HCT116 (cell line): ENCODE results near the gene PITPNC1. TPM values are rescaled to one million over a fixed set of nuclear protein-coding genes. Genes with fewer than 3 reads are reported as not detected.
"Not testable (repeated sequence)": the region's sequence is repeated elsewhere in the genome, so short reads cannot be mapped to it uniquely, and the experiment has no call there.

Source experiments
- ATAC-seq: fragments of 200-7000 bp; cut with Tn5 transposase; 2 replicates; pipeline ENCODE4 v1.9.1; 2020; ENCODE audit warnings: mild to moderate bottlenecking, moderate library complexity
- BruUV-seq: library from RNA; stranded (reverse); fragments of 400-500 nt; replicated peaks from 2 replicates; lab custom pipeline; 2021; lab: Mats Ljungman, UMichigan
- CTCF ChIA-PET: fragments of 300-600 bp; sonication (Branson Sonifier 250); formaldehyde crosslinking; loops from one replicate; lab custom pipeline; 2021; ENCODE audit warnings: antibody characterized with exemption; lab: Charles Lee
- POLR2A ChIA-PET: fragments of 300-600, 350-600 bp; sonication (Branson Sonifier 250); formaldehyde crosslinking; loops from one replicate; lab custom pipeline; 2021; ENCODE audit warnings: antibody characterized with exemption; lab: Charles Lee
- RAD21 ChIA-PET, 2 experiments: fragments of 300-600 bp; sonication (Branson Sonifier 250); formaldehyde crosslinking; loops; one replicate each; lab custom pipeline; 2023; ENCODE audit warnings: low total read pairs in 2 of 2; ENCODE audit not compliant: uncharacterized antibody in 2 of 2, unreplicated experiment in 2 of 2, low non-redundant PET in 1 of 2; lab: Charles Lee
- DNase-seq: peaks from one replicate; pipeline ENCODE4 v3.0.0-alpha.2; 2010; ENCODE audit warnings: low read depth, low spot score
- H2AFZ ChIP-seq: fragments of 200-600 bp; shearing (Covaris generic), sonication (generic); 2 replicates; pipeline ENCODE4 v1.6.1; 2017; ENCODE audit warnings: low read depth, mixed run types, mixed read lengths, antibody characterized with exemption, low read length; ENCODE audit not compliant: poor library complexity, severe bottlenecking
- H3K27ac ChIP-seq: 2 replicates; pipeline ENCODE4 v1.5.1; 2012; ENCODE audit warnings: low read depth, low read length
- H3K27me3 ChIP-seq: fragments of 200-600 bp; sonication (generic); 2 replicates; pipeline ENCODE4 v1.6.1; 2016; ENCODE audit warnings: mixed run types, low read length, mixed read lengths; ENCODE audit not compliant: insufficient read depth
- H3K36me3 ChIP-seq, 2 experiments: fragments of 200-500 bp in 1 of 2; fragments of 200-600 bp in 1 of 2; sonication (Bioruptor generic) in 1 of 2; sonication (generic) in 1 of 2; 2 replicates each; pipeline versions ENCODE4 v1.5.1 to v1.6.1; 2014 to 2016; ENCODE audit warnings: low read length in 2 of 2, inconsistent platforms in 1 of 2, mixed read lengths in 1 of 2, mixed run types in 1 of 2; ENCODE audit not compliant: insufficient read depth in 2 of 2, control insufficient read depth in 1 of 2
- H3K4me1 ChIP-seq, 2 experiments: fragments of 200-600 bp in 1 of 2; sonication (generic) in 1 of 2; 2 replicates each; pipeline versions ENCODE4 v1.5.1 to v1.6.1; 2012 to 2017; ENCODE audit warnings: low read length in 2 of 2, inconsistent platforms in 1 of 2, mild to moderate bottlenecking in 1 of 2, mixed read lengths in 1 of 2, mixed run types in 1 of 2, moderate library complexity in 1 of 2; ENCODE audit not compliant: insufficient read depth in 2 of 2, control insufficient read depth in 1 of 2
- H3K4me2 ChIP-seq: fragments of 200-600 bp; sonication (generic); 2 replicates; pipeline ENCODE4 v1.6.1; 2017; ENCODE audit warnings: mixed run types, low read length, mixed read lengths
- H3K4me3 ChIP-seq, 2 experiments: fragments of 200-600 bp in 1 of 2; sonication (generic) in 1 of 2; replicated peaks in 1 of 2; 2 replicates each; pipeline ENCODE4 v1.5.1; 2011 to 2016; ENCODE audit warnings: low read length in 2 of 2, control low read depth in 1 of 2, low read depth in 1 of 2, mild to moderate bottlenecking in 1 of 2, mixed read lengths in 1 of 2, mixed run types in 1 of 2
- H3K79me2 ChIP-seq: fragments of 200-600 bp; sonication (generic); 2 replicates; pipeline ENCODE4 v1.6.1; 2017; ENCODE audit warnings: mild to moderate bottlenecking, mixed run types, low read length, moderate library complexity, mixed read lengths; ENCODE audit not compliant: insufficient read depth
- H3K9ac ChIP-seq: fragments of 200-600 bp; sonication (generic); 2 replicates; pipeline ENCODE4 v1.6.1; 2016; ENCODE audit warnings: low read length, mixed read lengths
- H3K9me2 ChIP-seq: fragments of 200-600 bp; sonication (generic), shearing (Covaris generic); 2 replicates; pipeline ENCODE4 v1.6.1; 2017; ENCODE audit warnings: mixed run types, mild to moderate bottlenecking, moderate library complexity; ENCODE audit not compliant: insufficient read depth
- H3K9me3 ChIP-seq, 2 experiments: fragments of 200-500 bp in 1 of 2; fragments of 200-600 bp in 1 of 2; sonication (Bioruptor generic) in 1 of 2; sonication (generic) in 1 of 2; 2 replicates each; pipeline ENCODE4 v1.6.1; 2014 to 2017; ENCODE audit warnings: low read length in 2 of 2, mixed read lengths in 2 of 2, inconsistent platforms in 1 of 2, low read depth in 1 of 2, mild to moderate bottlenecking in 1 of 2, mixed run types in 1 of 2, moderate library complexity in 1 of 2; ENCODE audit not compliant: control insufficient read depth in 1 of 2, insufficient read depth in 1 of 2
- H4K20me1 ChIP-seq: fragments of 200-600 bp; sonication (generic), shearing (Covaris generic); 2 replicates; pipeline ENCODE4 v1.6.1; 2017; ENCODE audit warnings: mixed run types, mild to moderate bottlenecking, moderate library complexity; ENCODE audit not compliant: insufficient read depth
- CEBPB ChIP-seq: IDR thresholded peaks from 2 replicates; pipeline ENCODE4 v1.6.1; 2012; ENCODE audit warnings: low read depth
- ELF1 ChIP-seq: IDR thresholded peaks from 2 replicates; pipeline ENCODE4 v1.6.1; 2012; ENCODE audit warnings: low read depth, borderline replicate concordance
- EZH2 ChIP-seq: fragments of 200-600 bp; sonication (generic); IDR thresholded peaks from 2 replicates; pipeline ENCODE4 v1.6.1; 2017; ENCODE audit warnings: antibody characterized with exemption, mixed run types
- EZH2phosphoT487 ChIP-seq: fragments of 200-600 bp; IDR thresholded peaks from 2 replicates; pipeline ENCODE4 v1.6.1; 2018; ENCODE audit warnings: antibody characterized with exemption, borderline replicate concordance
- JUND ChIP-seq: IDR thresholded peaks from 2 replicates; pipeline ENCODE4 v1.6.1; 2012
- POLR2A ChIP-seq: IDR thresholded peaks from 2 replicates; pipeline ENCODE4 v1.7.0; 2011; ENCODE audit warnings: borderline replicate concordance; ENCODE audit not compliant: insufficient read depth, insufficient read length; ENCODE audit errors: extremely low read depth
- POLR2AphosphoS5 ChIP-seq: IDR thresholded peaks from 2 replicates; pipeline ENCODE4 v1.6.1; 2011; ENCODE audit warnings: mild to moderate bottlenecking, low read depth, low read length, moderate library complexity
- RAD21 ChIP-seq: IDR thresholded peaks from 2 replicates; pipeline ENCODE4 v1.6.1; 2012; ENCODE audit warnings: low read depth, mild to moderate bottlenecking
- SIN3A ChIP-seq: IDR thresholded peaks from 2 replicates; pipeline ENCODE4 v1.6.1; 2012; ENCODE audit warnings: low read depth
- SP1 ChIP-seq: IDR thresholded peaks from 2 replicates; pipeline ENCODE4 v1.6.1; 2012; ENCODE audit warnings: low read depth
- SRF ChIP-seq: IDR thresholded peaks from 2 replicates; pipeline ENCODE4 v1.6.1; 2012; ENCODE audit warnings: low read depth
- TCF7L2 ChIP-seq: IDR thresholded peaks from 2 replicates; pipeline ENCODE4 v1.7.0; 2011; ENCODE audit warnings: borderline replicate concordance, inconsistent platforms; ENCODE audit not compliant: insufficient read depth, insufficient read length; ENCODE audit errors: extremely low read depth
- YY1 ChIP-seq: IDR thresholded peaks from 2 replicates; pipeline ENCODE4 v1.6.1; 2011; ENCODE audit warnings: low read length, low read depth, moderate library complexity, mild to moderate bottlenecking; ENCODE audit not compliant: insufficient replicate concordance; ENCODE audit errors: extremely low read depth
- ZFX ChIP-seq: fragments of 450-650 bp; IDR thresholded peaks from 2 replicates; pipeline ENCODE4 v1.6.1; 2017
- intact Hi-C: fragments of 100-400 bp; cut with micrococcal nuclease; formaldehyde crosslinking; loops from 2 replicates; pipeline ENCODE4 v1.10.0; 2022
- total RNA-seq: library from RNA; stranded (reverse); gene quantifications from one replicate; pipeline ENCODE4 v1.2.1, GENCODE V29; 2021; ENCODE audit not compliant: unreplicated experiment
- TF ChIP-seq, protein P1 (sequence below): IDR thresholded peaks from 2 replicates; pipeline ENCODE4 v1.6.1; 2011; ENCODE audit warnings: mild to moderate bottlenecking, low read length, moderate library complexity; ENCODE audit not compliant: insufficient replicate concordance; ENCODE audit errors: extremely low read depth
- TF ChIP-seq, protein P2 (sequence below), 3 experiments: fragments of 200-600 bp in 1 of 3; sonication (generic) in 1 of 3; IDR thresholded peaks in 2 of 3; conservative IDR thresholded peaks in 1 of 3; 2 replicates each; pipeline ENCODE4 v1.5.1; 2012 to 2017; ENCODE audit warnings: low read depth in 2 of 3, low read length in 2 of 3, antibody characterized with exemption in 1 of 3, borderline replicate concordance in 1 of 3, control low read depth in 1 of 3, mild to moderate bottlenecking in 1 of 3, mixed read lengths in 1 of 3, mixed run types in 1 of 3, moderate library complexity in 1 of 3; ENCODE audit not compliant: insufficient read depth in 1 of 3
- TF ChIP-seq, protein P3 (sequence below): IDR thresholded peaks from 2 replicates; pipeline ENCODE4 v1.6.1; 2012

PITPNC1 gene
- total RNA-seq, 1 experiment from 2014 or later: 41.9 TPM

DNA sequence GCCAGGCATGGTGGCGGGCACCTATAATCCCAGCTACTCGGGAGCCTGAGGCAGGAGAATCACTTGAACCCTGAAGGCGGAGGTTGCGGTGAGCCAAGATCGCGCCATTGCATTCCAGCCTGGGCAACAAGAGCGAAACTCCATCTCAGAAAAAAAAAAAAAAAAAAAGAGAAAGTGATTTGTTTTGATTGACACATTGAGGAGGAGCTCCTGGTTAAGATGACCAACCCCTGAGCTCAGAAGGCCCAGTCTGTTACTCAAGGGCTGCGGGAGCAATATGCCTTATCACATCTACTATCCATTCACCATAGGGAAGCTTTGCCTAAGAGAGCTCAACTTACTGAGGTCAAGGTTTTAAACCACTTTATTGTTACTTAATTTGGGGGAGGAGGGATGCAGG is 268.1 kb downstream of the PITPNC1 start:
- H2AFZ ChIP-seq, H3K4me1 ChIP-seq, BruUV-seq, DNase-seq, H3K9me2 ChIP-seq, intact Hi-C loops, H3K27ac ChIP-seq, CTCF ChIA-PET, H3K9ac ChIP-seq, H3K36me3 ChIP-seq, H4K20me1 ChIP-seq, H3K4me2 ChIP-seq, H3K27me3 ChIP-seq, H3K9me3 ChIP-seq, RAD21 ChIA-PET, H3K4me3 ChIP-seq, H3K79me2 ChIP-seq, POLR2A ChIA-PET, ATAC-seq: not testable (repeated sequence)

DNA sequence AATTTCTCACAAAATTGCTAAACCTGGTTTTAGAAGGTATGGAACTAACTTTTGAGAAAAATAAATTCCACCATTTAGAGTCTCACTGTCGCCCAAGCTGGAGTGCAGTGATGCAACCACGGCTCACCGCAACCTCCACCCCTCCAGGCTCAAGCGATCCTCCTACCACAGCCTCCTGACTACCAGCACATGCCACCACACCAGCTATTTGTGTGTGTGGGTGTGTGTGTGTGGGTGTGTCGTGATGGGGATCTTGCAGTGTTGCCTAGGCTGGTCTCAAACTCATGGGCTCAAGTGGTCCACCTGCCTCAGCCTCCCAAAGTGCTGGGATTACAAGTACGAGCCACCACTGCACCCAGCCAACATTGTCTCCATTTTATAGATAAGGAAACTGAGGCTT is 269.4 kb downstream of the PITPNC1 start:
- intact Hi-C loops: no loop called here
- TF ChIP-seq SIN3A: no peak
- TF ChIP-seq, protein P1, sequence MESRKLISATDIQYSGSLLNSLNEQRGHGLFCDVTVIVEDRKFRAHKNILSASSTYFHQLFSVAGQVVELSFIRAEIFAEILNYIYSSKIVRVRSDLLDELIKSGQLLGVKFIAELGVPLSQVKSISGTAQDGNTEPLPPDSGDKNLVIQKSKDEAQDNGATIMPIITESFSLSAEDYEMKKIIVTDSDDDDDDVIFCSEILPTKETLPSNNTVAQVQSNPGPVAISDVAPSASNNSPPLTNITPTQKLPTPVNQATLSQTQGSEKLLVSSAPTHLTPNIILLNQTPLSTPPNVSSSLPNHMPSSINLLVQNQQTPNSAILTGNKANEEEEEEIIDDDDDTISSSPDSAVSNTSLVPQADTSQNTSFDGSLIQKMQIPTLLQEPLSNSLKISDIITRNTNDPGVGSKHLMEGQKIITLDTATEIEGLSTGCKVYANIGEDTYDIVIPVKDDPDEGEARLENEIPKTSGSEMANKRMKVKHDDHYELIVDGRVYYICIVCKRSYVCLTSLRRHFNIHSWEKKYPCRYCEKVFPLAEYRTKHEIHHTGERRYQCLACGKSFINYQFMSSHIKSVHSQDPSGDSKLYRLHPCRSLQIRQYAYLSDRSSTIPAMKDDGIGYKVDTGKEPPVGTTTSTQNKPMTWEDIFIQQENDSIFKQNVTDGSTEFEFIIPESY: no peak
- no peak for TF ChIP-seq EZH2
- TF ChIP-seq, protein P2, sequence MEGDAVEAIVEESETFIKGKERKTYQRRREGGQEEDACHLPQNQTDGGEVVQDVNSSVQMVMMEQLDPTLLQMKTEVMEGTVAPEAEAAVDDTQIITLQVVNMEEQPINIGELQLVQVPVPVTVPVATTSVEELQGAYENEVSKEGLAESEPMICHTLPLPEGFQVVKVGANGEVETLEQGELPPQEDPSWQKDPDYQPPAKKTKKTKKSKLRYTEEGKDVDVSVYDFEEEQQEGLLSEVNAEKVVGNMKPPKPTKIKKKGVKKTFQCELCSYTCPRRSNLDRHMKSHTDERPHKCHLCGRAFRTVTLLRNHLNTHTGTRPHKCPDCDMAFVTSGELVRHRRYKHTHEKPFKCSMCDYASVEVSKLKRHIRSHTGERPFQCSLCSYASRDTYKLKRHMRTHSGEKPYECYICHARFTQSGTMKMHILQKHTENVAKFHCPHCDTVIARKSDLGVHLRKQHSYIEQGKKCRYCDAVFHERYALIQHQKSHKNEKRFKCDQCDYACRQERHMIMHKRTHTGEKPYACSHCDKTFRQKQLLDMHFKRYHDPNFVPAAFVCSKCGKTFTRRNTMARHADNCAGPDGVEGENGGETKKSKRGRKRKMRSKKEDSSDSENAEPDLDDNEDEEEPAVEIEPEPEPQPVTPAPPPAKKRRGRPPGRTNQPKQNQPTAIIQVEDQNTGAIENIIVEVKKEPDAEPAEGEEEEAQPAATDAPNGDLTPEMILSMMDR (IDR thresholded peaks at IDR 0.05 in 2 of 3, conservative IDR thresholded peaks at IDR 0.05 in 1 of 3; ENCODE audit: borderline replicate concordance in 1 of 3, insufficient read depth in 1 of 3, low read depth in 2 of 3, low read length in 2 of 3): no peak
- no peak for TF ChIP-seq ELF1
- no peak for TF ChIP-seq JUND
- TF ChIP-seq POLR2AphosphoS5: no peak
- no peak for TF ChIP-seq POLR2A
- TF ChIP-seq YY1: no peak
- no peak for TF ChIP-seq SP1
- no peak for TF ChIP-seq EZH2phosphoT487
- TF ChIP-seq SRF: no peak
- no peak for TF ChIP-seq RAD21
- no peak for TF ChIP-seq CEBPB
- TF ChIP-seq, protein P3, sequence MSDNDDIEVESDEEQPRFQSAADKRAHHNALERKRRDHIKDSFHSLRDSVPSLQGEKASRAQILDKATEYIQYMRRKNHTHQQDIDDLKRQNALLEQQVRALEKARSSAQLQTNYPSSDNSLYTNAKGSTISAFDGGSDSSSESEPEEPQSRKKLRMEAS: no peak
- no peak for TF ChIP-seq ZFX
- no peak for TF ChIP-seq TCF7L2

More for the DNA sequence above, 269.4 kb downstream of the PITPNC1 start:
- no peaks in the 10 kb centered on the region for H3K9me3 ChIP-seq
- H3K36me3 ChIP-seq: no peaks in the 10 kb centered on the region
- ChIA-PET POLR2A (no interaction called here), RAD21 (no interaction called here), CTCF (interaction anchor here (1.6 kb wide), 1 partner anchor 9 kb away, joined by 7 read pairs; no protein-coding TSS in a partner anchor)
- no peaks in the 10 kb centered on the region for H3K4me1 ChIP-seq
- no peaks in the 10 kb centered on the region for H3K9me2 ChIP-seq
- no peak overlapping the region for H3K27ac ChIP-seq
- H3K9ac ChIP-seq: no peak overlapping the region
- BruUV-seq: no TSS peak
- no peak overlapping the region for H3K4me3 ChIP-seq
- H3K27me3 ChIP-seq: no peaks in the 10 kb centered on the region
- H3K79me2 ChIP-seq: no peaks in the 10 kb centered on the region
- ATAC-seq: no peak
- no peak overlapping the region for H3K4me2 ChIP-seq
- no peak for DNase-seq
- no peaks in the 10 kb centered on the region for H4K20me1 ChIP-seq
- H2AFZ ChIP-seq: no peak overlapping the region
